HUES6 (cell line): ENCODE results near the gene HIF3A.

Experiments
- H3K27ac ChIP-seq: 2 replicates; pipeline ENCODE4 v1.7.0; 2013; ENCODE audit warnings: low read depth, mild to moderate bottlenecking, low read length, inconsistent platforms
- H3K27me3 ChIP-seq: 2 replicates; pipeline ENCODE4 v1.6.1; 2013; ENCODE audit warnings: low read length; ENCODE audit not compliant: control insufficient read depth, insufficient read depth
- H3K36me3 ChIP-seq: 2 replicates; pipeline ENCODE4 v1.6.1; 2013; ENCODE audit warnings: low read length; ENCODE audit not compliant: control insufficient read depth, insufficient read depth
- H3K4me1 ChIP-seq: 2 replicates; pipeline ENCODE4 v1.6.1; 2013; ENCODE audit warnings: low read length; ENCODE audit not compliant: control insufficient read depth, insufficient read depth
- H3K4me3 ChIP-seq: 2 replicates; pipeline ENCODE4 v1.5.1; 2013; ENCODE audit warnings: low read depth, low read length
- H3K9ac ChIP-seq: one replicate; pipeline ENCODE4 v1.6.1; 2013; ENCODE audit warnings: mild to moderate bottlenecking, low read length
- H3K9me3 ChIP-seq: 2 replicates; pipeline ENCODE4 v1.6.1; 2013; ENCODE audit warnings: low read depth, low read length; ENCODE audit not compliant: control insufficient read depth, insufficient read depth

The HIF3A gene

GRCh38 chr19:46364359-46364758 lies 67.5 kb downstream of the HIF3A start:
- Histone ChIP-seq H3K9ac (no peak overlapping the region), H3K36me3 (peaks cover 43% of the 10 kb centered on the region), H3K27me3 (no peaks in the 10 kb centered on the region), H3K27ac (no peak overlapping the region), H3K4me1 (no peaks in the 10 kb centered on the region; the same call in 1 of the 2 replicates), H3K4me3 (no peak overlapping the region), H3K9me3 (no peaks in the 10 kb centered on the region)

- no peak overlapping the region for H3K4me3 ChIP-seq
- no peaks in the 10 kb centered on the region; the same call in 1 of the 2 replicates for H3K4me1 ChIP-seq
- H3K27ac ChIP-seq: no peak overlapping the region
- H3K9me3 ChIP-seq: no peaks in the 10 kb centered on the region
- no peak overlapping the region for H3K9ac ChIP-seq
- peaks cover 41% of the 10 kb centered on the region for H3K36me3 ChIP-seq
- H3K27me3 ChIP-seq: no peaks in the 10 kb centered on the region
These were observed 68.7 kb downstream of the HIF3A start for GRCh38 chr19:46365561-46365960.

DNA sequence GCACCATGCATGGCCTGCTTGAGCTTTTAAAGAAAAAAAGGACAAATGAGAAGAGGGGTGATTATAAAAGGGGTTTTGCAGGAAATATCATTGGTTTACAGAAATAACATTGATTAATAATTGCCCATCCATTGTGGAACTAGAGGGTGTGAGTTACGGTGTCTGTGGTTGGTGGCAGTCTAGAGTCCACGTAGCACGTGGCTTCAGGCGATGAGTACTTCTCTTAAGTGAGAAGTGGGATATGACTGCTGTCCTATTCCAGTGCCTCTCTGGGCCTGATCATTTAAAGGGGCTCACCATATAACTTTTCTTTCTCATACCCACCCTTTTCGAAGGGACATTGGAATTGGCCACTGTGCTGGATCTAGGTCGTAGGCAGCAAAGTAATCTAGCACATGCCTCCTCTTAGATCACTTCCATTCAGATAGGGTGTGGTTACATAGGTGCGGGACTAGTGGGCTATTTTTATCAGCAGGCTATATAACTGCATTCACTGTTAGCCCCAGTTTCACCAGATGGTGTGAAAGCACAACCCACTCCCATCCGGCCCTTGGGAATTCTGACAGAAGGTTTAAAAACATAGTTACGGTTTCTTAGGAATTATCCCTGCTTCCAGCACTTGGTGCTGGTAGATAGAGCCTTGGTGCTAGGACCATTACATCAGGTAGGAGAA lies 69.9 kb downstream of the HIF3A start:
- Histone ChIP-seq H3K27me3 (no peaks in the 10 kb centered on the region), H3K27ac (no peak overlapping the region), H3K36me3 (peaks cover 41% of the 10 kb centered on the region), H3K4me3 (no peak overlapping the region), H3K9ac (no peak overlapping the region), H3K4me1 (peaks cover 9% of the 10 kb centered on the region), H3K9me3 (no peaks in the 10 kb centered on the region)

- no peak overlapping the region for H3K9ac ChIP-seq
- H3K36me3 ChIP-seq: peaks cover 41% of the 10 kb centered on the region
- H3K27ac ChIP-seq: no peak overlapping the region
- peaks cover 14% of the 10 kb centered on the region for H3K4me1 ChIP-seq
- H3K27me3 ChIP-seq: no peaks in the 10 kb centered on the region
- no peaks in the 10 kb centered on the region for H3K9me3 ChIP-seq
- H3K4me3 ChIP-seq: no peak overlapping the region
These were observed 70.6 kb downstream of the HIF3A start for GRCh38 chr19:46367426-46367825.

- peaks cover 41% of the 10 kb centered on the region for H3K36me3 ChIP-seq
These were observed 71.3 kb downstream of the HIF3A start for GRCh38 chr19:46368116-46368515.

GRCh38 chr19:46369817-46370216 lies 73.0 kb downstream of the HIF3A start:
- Histone ChIP-seq H3K36me3 (peaks cover 30% of the 10 kb centered on the region), H3K27ac (no peak overlapping the region)

More at GRCh38 chr19:46368116-46368515, 71.3 kb downstream of the HIF3A start:
- Histone ChIP-seq H3K4me3 (no peak overlapping the region), H3K9me3 (no peaks in the 10 kb centered on the region), H3K4me1 (peaks cover 21% of the 10 kb centered on the region), H3K27ac (no peak overlapping the region), H3K27me3 (no peaks in the 10 kb centered on the region), H3K9ac (no peak overlapping the region)

DNA sequence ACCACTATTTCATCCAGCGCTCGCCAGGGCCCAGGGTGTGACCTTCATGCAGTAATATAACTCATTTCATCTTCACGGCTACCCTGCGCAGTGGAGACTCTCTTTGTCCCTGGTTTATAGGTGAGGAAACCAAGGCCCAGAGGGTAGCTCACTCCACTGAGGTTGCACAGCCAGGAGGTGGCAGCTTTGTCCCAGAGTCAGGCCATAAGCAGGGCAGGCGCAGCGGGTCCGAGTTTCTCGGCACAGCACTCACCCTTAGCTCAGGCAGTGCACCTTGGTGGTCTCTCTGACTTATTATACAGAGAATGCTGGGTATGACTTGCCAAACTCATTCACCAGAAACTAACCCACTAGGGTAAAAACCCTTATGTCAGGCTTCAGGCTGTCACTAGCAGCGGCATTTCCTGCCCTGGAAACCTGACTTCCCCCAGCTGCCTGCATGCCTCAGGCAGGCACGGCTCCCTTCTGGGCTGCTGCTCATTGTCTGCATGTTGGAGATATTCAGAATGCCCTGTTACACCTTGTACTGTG lies 74.6 kb downstream of the HIF3A start:
- Histone ChIP-seq H3K4me1 (peaks cover 37% of the 10 kb centered on the region), H3K9ac (peak overlapping the region; percentile 27), H3K27me3 (no peaks in the 10 kb centered on the region), H3K9me3 (no peaks in the 10 kb centered on the region), H3K4me3 (no peak overlapping the region), H3K27ac (no peak overlapping the region), H3K36me3 (peaks cover 34% of the 10 kb centered on the region)

More at GRCh38 chr19:46369817-46370216, 73.0 kb downstream of the HIF3A start:
- no peaks in the 10 kb centered on the region for H3K27me3 ChIP-seq
- peaks cover 37% of the 10 kb centered on the region for H3K4me1 ChIP-seq
- no peak overlapping the region for H3K9ac ChIP-seq
- H3K4me3 ChIP-seq: no peak overlapping the region
- H3K9me3 ChIP-seq: no peaks in the 10 kb centered on the region

DNA sequence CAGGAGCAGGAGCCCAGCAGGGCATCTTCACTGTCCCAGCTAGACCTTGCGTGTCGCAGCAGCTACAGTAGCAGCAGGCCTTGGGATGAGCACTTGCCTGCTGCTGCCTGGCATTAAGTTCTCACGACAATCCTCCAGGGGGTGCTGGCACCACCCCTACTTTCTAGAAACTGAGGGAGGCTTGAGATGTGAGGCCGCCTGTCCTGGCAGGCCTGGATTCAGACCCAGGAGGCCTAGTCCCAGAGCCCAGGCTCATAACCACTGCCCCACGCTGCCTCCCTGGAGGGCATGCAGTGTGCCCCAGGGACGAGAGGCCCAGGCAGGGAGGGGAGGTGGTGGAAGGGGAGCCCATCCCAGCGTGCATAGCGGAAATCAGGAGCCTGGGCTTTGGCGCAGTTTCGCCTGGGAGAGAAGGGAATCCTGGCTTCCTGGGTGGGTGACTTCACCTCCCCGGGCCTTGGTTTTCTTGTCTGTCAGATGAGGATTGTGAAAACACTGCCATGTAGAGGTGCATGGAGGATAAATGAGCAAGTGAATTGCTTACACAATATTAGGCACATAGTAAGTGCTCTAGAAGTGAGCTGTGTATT lies 76.2 kb downstream of the HIF3A start:
- Histone ChIP-seq H3K27me3 (no peaks in the 10 kb centered on the region), H3K4me1 (peaks cover 37% of the 10 kb centered on the region), H3K36me3 (peaks cover 36% of the 10 kb centered on the region), H3K27ac (peak overlapping the region; percentile 86), H3K9ac (peak overlapping the region; percentile 65), H3K9me3 (no peaks in the 10 kb centered on the region), H3K4me3 (peak overlapping the region; percentile 32)

DNA sequence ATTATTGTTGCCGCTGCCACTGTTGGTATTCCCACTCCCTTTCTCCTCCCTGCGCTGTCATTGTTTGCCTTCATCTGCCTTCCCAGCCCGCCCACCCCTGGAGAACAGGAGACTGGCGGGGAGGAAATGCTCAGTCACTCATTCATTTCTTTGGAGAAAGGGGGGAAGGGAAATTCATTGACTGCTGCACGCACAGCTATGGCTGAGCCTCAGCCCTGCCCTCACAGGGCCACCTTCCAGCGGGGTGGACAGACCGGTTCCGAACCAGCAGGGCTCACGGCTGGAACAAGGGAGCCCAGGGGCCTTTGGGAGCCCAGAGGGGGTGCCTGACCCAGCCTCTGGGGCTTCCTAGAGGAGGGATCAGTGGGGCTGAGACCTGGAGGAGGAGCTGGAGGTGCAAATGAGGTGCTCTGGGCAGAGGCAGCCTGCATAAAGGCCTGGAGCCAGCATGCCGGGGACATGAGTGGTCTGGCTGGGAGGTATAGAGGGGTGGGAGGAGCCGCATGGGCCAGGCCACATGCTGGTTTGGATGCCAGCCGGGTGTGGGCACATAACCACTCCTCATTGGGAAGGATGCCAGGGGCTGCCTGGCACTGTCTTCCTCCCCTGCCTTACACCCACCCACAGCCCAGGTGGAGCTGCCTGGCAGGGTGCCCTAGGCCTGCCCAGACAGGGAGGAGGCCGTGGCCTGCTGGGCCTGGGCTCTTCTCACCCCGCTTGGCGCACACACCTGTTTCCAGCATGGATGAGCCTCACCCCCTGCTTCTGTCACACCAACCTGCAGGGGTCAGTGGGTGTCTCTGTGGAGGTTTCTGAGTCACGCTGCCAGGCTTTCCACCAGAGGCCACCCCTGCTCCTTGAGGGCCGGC lies 76.9 kb downstream of the HIF3A start:
- Histone ChIP-seq H3K27me3 (no peaks in the 10 kb centered on the region), H3K27ac (peak overlapping the region; percentile 86), H3K4me1 (peaks cover 37% of the 10 kb centered on the region), H3K9ac (peak overlapping the region; percentile 76), H3K4me3 (peak overlapping the region; percentile 32), H3K9me3 (no peaks in the 10 kb centered on the region), H3K36me3 (peaks cover 36% of the 10 kb centered on the region)

DNA sequence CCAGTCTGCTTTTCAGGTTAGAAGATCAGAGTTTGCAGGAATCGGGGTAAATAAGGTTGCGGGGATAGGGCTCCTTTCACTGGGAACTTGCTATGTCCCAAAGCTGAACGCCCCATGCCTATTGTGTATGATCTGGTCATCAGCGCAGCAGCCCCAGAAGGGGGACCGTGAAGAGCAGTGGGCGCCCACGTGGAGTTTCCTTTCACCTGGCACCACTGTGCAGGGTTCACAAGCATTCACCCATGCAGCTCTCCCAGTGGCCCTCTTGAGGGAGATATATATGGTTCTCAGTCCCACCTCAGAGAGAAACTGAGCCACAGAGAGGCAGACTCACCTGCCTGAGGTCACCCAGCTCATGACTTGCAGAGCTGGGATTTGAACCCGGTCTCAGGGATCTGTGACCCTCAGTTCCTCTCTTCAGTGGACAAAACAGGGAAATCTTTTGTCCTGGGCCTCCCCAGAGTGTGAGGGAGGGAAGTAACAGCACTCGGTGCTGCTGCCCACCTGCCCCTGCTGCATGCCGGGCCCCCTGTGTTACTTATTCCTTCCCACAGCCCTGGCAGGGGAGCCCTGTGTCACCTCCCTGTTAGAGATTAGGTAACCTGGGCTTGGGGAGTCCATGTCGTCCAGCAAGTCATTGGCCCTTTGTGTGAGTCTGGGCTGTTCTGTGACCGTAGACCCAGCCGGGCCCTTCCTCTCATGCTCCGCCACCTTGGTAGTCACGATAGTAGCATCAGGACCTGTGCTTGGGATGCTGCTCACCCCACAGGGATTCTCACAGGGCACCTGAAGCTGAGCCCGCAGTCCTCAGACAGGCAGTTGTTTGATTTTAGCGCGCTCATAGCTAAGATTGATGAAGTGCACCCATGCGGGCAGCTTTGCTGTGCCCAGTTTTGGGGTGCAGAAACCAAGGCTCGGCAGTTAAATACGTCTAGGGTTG lies 78.0 kb downstream of the HIF3A start:
- H3K4me3 ChIP-seq: no peak overlapping the region
- no peaks in the 10 kb centered on the region for H3K27me3 ChIP-seq
- H3K36me3 ChIP-seq: peaks cover 43% of the 10 kb centered on the region
- no peaks in the 10 kb centered on the region for H3K9me3 ChIP-seq
- peaks cover 37% of the 10 kb centered on the region for H3K4me1 ChIP-seq
- H3K9ac ChIP-seq: no peak overlapping the region
- H3K27ac ChIP-seq: peak overlapping the region; percentile 86; the same call in 1 of the 2 replicates
